OCI-LY7 (cell line): ENCODE data around the gene MSL3. TPM values are rescaled to one million over a fixed set of nuclear protein-coding genes. Genes with fewer than 3 reads are reported as not detected.
A peak's percentile ranks its signal among the peaks of the same experiment; 100 is the strongest.

Source experiments
- BruUV-seq: library from RNA; stranded (reverse); fragments of 400-500 nt; replicated peaks from 2 replicates; lab custom pipeline; 2021; lab: Mats Ljungman, UMichigan
- CTCF ChIA-PET: fragments of 300-600 bp; sonication (Branson Sonifier 250); formaldehyde crosslinking; loops from one replicate; lab custom pipeline; 2022; ENCODE audit warnings: antibody characterized with exemption; ENCODE audit not compliant: unreplicated experiment; lab: Charles Lee
- POLR2A ChIA-PET: fragments of 300-600 bp; sonication (Branson Sonifier 250); formaldehyde crosslinking; loops from one replicate; lab custom pipeline; 2022; ENCODE audit warnings: antibody characterized with exemption; lab: Charles Lee
- DNase-seq: peaks from one replicate; pipeline ENCODE4 v3.0.0-alpha.2; 2015; ENCODE audit warnings: low spot score
- H2AFZ ChIP-seq: fragments of 200-600 bp; sonication (generic), shearing (Covaris generic); 2 replicates; pipeline ENCODE4 v1.6.1; 2014; ENCODE audit warnings: mild to moderate bottlenecking, antibody characterized with exemption, low read length, moderate library complexity
- H3K27ac ChIP-seq: fragments of 200-600 bp; sonication (generic); 2 replicates; pipeline ENCODE4 v1.5.1; 2014; ENCODE audit warnings: mixed run types, low read depth, mild to moderate bottlenecking, moderate library complexity, low read length, inconsistent platforms; ENCODE audit not compliant: poor library complexity, severe bottlenecking
- H3K36me3 ChIP-seq: fragments of 200-600 bp; sonication (generic); 2 replicates; pipeline ENCODE4 v1.6.1; 2014; ENCODE audit warnings: mild to moderate bottlenecking, antibody characterized with exemption, low read length, moderate library complexity, mixed read lengths; ENCODE audit not compliant: insufficient read depth
- H3K4me1 ChIP-seq: fragments of 200-600 bp; sonication (generic); 2 replicates; pipeline ENCODE4 v1.5.1; 2014; ENCODE audit warnings: mild to moderate bottlenecking, low read length; ENCODE audit not compliant: insufficient read depth, poor library complexity, severe bottlenecking
- H3K4me2 ChIP-seq: fragments of 200-600 bp; sonication (generic); 2 replicates; pipeline ENCODE4 v1.6.1; 2014; ENCODE audit warnings: mild to moderate bottlenecking, low read length
- H3K4me3 ChIP-seq: fragments of 200-600 bp; sonication (generic); 2 replicates; pipeline ENCODE4 v1.5.1; 2014; ENCODE audit warnings: mild to moderate bottlenecking, low read depth, low read length; ENCODE audit not compliant: poor library complexity, severe bottlenecking
- H3K79me2 ChIP-seq: fragments of 200-600 bp; sonication (generic); 2 replicates; pipeline ENCODE4 v1.6.1; 2016; ENCODE audit warnings: low read depth, mild to moderate bottlenecking, low read length, moderate library complexity, mixed read lengths; ENCODE audit not compliant: insufficient read depth
- H3K9me2 ChIP-seq: fragments of 200-600 bp; sonication (generic); 2 replicates; pipeline ENCODE4 v1.6.1; 2016; ENCODE audit warnings: mild to moderate bottlenecking, low read length, mixed read lengths; ENCODE audit not compliant: insufficient read depth
- H3K9me3 ChIP-seq: fragments of 200-600 bp; sonication (generic); 2 replicates; pipeline ENCODE4 v1.6.1; 2014; ENCODE audit warnings: mild to moderate bottlenecking, mixed run types, low read length, mixed read lengths
- H4K20me1 ChIP-seq: fragments of 200-600 bp; sonication (generic); 2 replicates; pipeline ENCODE4 v1.6.1; 2014; ENCODE audit warnings: mild to moderate bottlenecking, antibody characterized with exemption, low read length, moderate library complexity, mixed read lengths; ENCODE audit not compliant: insufficient read depth
- EZH2phosphoT487 ChIP-seq: fragments of 200-600 bp; sonication (generic); IDR thresholded peaks from 2 replicates; pipeline ENCODE4 v1.6.1; 2018; ENCODE audit warnings: low read depth, borderline replicate concordance, mild to moderate bottlenecking, mixed run types, antibody characterized with exemption, low read length, moderate library complexity, mixed read lengths
- intact Hi-C: fragments of 100-400 bp; cut with micrococcal nuclease; formaldehyde crosslinking; loops from one replicate; pipeline ENCODE4 v1.10.0; 2022; ENCODE audit not compliant: unreplicated experiment
- total RNA-seq, 2 experiments: library from RNA; depleted of rRNA in 1 of 2; stranded (reverse); fragments of >200 nt in 1 of 2; shearing (Covaris generic) in 1 of 2; gene quantifications; 2 replicates each; pipeline ENCODE4 v1.2.3, GENCODE V29; 2014 to 2022
- TF ChIP-seq, protein P1 (sequence below): fragments of 200-600 bp; sonication (generic); conservative IDR thresholded peaks from 2 replicates; pipeline ENCODE4 v1.5.1; 2014; ENCODE audit warnings: mild to moderate bottlenecking, antibody characterized with exemption, low read length, moderate library complexity, mixed read lengths

Gene MSL3
- total RNA-seq, 2 experiments from 2014 or later, result 40.7 to 42.5 TPM

DNA sequence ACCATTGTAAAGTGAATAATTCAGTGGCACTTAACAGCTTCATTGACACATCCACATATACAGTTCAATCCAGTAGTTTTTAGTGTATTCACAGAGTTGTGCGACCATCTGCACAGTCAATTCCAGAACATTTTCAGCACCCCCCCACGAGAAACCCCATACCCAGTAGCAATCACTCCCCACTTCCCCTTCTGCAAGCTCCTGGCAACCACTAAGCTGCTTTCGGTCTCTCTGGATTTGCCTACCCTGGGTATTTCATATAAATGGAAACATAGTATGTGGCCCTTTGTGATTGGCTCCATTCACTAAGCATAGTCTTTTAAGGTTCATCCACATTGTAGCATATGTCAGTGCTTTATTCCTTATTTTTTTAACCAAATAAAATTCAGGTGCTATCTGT is 10.0 kb downstream of the MSL3 start:
- Histone ChIP-seq H3K4me1 (peaks cover 3% of the 10 kb centered on the region), H4K20me1 (no peaks in the 10 kb centered on the region), H3K36me3 (peaks cover 57% of the 10 kb centered on the region), H3K79me2 (no peaks in the 10 kb centered on the region), H3K9me2 (no peaks in the 10 kb centered on the region), H3K4me3 (no peak overlapping the region), H2AFZ (no peak overlapping the region), H3K27ac (no peak overlapping the region), H3K4me2 (no peak overlapping the region), H3K9me3 (no peaks in the 10 kb centered on the region)
- intact Hi-C loops, result no loop called here
- BruUV-seq, result no TSS peak
- POLR2A ChIA-PET, result interaction anchor here (0.7 to 1.2 kb wide), 2 partner anchors 10 to 15 kb away, joined by 3 to 5 read pairs; partner anchors contain the start of gene MSL3
- DNase-seq, result no peak
- CTCF ChIA-PET, result no interaction called here
- TF ChIP-seq EZH2phosphoT487, result no peak
- TF ChIP-seq, protein P1, sequence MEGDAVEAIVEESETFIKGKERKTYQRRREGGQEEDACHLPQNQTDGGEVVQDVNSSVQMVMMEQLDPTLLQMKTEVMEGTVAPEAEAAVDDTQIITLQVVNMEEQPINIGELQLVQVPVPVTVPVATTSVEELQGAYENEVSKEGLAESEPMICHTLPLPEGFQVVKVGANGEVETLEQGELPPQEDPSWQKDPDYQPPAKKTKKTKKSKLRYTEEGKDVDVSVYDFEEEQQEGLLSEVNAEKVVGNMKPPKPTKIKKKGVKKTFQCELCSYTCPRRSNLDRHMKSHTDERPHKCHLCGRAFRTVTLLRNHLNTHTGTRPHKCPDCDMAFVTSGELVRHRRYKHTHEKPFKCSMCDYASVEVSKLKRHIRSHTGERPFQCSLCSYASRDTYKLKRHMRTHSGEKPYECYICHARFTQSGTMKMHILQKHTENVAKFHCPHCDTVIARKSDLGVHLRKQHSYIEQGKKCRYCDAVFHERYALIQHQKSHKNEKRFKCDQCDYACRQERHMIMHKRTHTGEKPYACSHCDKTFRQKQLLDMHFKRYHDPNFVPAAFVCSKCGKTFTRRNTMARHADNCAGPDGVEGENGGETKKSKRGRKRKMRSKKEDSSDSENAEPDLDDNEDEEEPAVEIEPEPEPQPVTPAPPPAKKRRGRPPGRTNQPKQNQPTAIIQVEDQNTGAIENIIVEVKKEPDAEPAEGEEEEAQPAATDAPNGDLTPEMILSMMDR, result no peak

DNA sequence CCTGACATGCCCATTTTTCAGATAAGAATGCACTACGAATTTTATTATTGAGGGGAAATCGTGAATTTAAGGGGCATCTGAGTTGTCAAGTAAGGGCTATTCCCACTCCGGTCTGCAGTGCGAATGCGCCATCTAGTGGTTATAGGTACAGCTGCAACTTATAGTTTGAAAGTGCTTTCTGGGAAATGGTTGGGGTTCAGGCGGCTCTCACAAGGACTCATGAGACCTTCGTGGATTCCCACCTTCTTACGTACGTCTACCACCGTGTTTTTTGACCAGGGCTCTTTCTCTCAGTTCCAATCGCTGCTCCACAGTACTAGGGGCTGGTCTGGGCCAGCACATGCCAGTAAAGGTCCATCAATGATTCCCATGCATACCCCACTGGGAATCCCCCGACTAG is 12.3 kb downstream of the MSL3 start:
- no peaks in the 10 kb centered on the region for H3K79me2 ChIP-seq
- H3K4me2 ChIP-seq, result no peak overlapping the region
- H4K20me1 ChIP-seq, result no peaks in the 10 kb centered on the region
- H2AFZ ChIP-seq, result no peak overlapping the region
- TF ChIP-seq, protein P1, result peak; percentile 80
- TF ChIP-seq EZH2phosphoT487, result no peak
- CTCF ChIA-PET, result no interaction called here
- no peaks in the 10 kb centered on the region for H3K9me2 ChIP-seq
- H3K4me1 ChIP-seq, result peaks cover 3% of the 10 kb centered on the region
- BruUV-seq, result no TSS peak
- no peak overlapping the region for H3K27ac ChIP-seq
- peak; percentile 64 for DNase-seq
- no peak overlapping the region for H3K4me3 ChIP-seq
- POLR2A ChIA-PET, result no interaction called here
- H3K9me3 ChIP-seq, result no peaks in the 10 kb centered on the region
- intact Hi-C loops, result loop anchor here (1.0 to 5.0 kb wide), 3 partner anchors 43 to 628 kb away; no protein-coding TSS in a partner anchor
- H3K36me3 ChIP-seq, result peaks cover 49% of the 10 kb centered on the region

DNA sequence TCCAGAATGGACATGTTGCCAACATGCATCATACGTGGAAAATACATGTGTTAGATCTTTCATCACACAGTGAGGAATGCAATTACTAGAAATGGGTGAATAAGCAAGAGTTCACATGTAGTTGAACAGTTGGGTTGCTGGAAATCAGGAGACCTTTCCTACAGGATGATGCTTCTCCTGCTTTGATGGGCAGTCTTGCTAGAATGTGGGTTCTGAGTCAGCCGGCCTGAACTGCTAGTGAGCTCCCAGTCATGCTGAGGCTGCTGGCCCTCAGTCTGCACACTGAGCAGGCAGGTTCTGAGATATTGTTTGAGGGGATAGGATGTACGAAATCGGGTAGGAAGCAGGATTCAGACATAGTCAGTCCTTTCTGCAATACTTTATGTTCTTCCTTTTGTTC is 20.2 kb downstream of the MSL3 start:
- CTCF ChIA-PET, result interaction anchor here (1.0 kb wide), 1 partner anchor 235 kb away, joined by 3 read pairs; no protein-coding TSS in a partner anchor
- Histone ChIP-seq H3K4me3 (no peak overlapping the region), H3K4me1 (no peaks in the 10 kb centered on the region), H3K27ac (no peak overlapping the region), H3K36me3 (peaks cover 27% of the 10 kb centered on the region), H3K9me2 (no peaks in the 10 kb centered on the region), H2AFZ (no peak overlapping the region), H4K20me1 (no peaks in the 10 kb centered on the region), H3K9me3 (no peaks in the 10 kb centered on the region), H3K4me2 (no peak overlapping the region), H3K79me2 (no peaks in the 10 kb centered on the region)
- no peak for DNase-seq
- TF ChIP-seq EZH2phosphoT487, result no peak
- TF ChIP-seq, protein P1, result no peak
- POLR2A ChIA-PET, result interaction anchor here (0.6 to 0.9 kb wide), 2 partner anchors 11 to 1693 kb away, joined by 3 to 7 read pairs; no protein-coding TSS in a partner anchor
- BruUV-seq, result no TSS peak
- intact Hi-C loops, result no loop called here
